Head of caudate nucleus (tissue), 42 donors: ENCODE results near the gene MT1F.
A peak's percentile ranks its signal among the peaks of the same experiment; 100 is the strongest.

ENCODE experiments used
- DNase-seq, 42 donors: peaks; one replicate each; pipeline versions ENCODE4 v3.0.0 to v3.0.0-alpha.2; 2020 to 2021; ENCODE audit warnings: mixed read lengths in 7 of 42
- intact Hi-C: fragments of 100-400 bp; cut with DNase I; formaldehyde crosslinking; loops from one replicate; pipeline ENCODE4 v1.15.0; 2022

The MT1F gene

DNA sequence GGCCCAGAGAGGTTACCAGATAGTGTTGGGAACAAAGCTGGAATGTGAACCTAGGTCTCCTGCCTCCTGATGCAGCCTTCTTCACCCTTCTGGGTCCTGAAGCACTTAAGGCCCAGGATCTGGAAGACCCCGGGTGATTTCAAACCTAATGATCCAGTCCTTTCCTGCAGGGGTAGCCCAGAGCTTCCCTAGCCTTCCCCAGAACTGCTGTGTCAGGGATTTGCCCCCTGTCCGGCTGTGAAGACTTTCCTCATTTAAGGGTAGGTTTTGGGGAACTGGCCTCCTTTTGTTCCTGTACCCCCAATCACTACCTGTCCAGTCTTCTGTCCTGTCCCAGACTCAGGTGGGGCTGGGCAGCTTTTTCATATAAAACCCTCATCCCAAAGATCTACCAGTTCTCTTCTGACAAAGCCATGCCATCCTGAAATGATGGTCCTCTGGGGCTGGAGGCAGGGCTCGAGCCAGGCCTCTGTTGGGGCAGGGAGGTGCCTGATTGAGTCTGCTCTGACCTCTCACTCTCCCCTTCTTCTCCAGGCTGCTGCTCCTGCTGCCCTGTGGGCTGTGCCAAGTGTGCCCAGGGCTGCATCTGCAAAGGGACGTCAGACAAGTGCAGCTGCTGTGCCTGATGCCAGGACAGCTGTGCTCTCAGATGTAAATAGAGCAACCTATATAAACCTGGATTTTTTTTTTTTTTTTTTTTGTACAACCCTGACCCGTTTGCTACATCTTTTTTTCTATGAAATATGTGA is 25.8 kb downstream of the MT1F start:
- intact Hi-C loops = no loop called here
- DNase-seq = peak in 2 of 42 donors; percentile 44 to 61

DNA sequence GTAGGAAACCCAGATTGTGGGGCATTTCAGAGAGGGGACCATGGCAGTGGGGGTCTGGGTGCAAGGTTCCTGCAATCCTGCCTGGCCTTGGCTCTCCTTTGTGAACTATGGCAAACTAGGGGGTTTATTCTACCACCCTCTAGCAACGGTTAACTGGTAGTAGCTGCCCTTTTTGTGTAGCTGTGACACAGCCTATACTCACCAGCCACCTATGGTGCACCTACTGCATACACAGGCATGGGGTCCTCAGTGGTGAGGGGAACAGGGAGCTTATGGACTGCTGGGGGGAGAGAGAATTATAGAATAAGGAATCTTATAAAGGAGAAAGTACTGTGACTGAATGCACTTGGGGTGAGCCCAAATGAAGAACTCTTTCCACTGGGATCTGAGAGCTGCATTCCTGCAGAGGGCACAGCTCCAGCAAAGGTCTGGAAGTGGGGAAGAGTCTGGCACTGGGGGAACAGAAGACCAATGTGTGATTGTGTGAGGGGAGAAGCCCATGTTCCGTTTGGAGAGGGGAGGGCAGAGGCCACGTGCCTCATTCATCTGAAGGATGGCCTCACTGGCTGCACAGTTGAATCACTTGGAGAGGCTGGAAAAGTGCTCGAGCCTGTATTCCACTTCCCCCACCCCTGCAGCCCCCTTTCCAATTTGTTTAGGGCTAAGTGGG is 26.6 kb downstream of the MT1F start:
- peak in 8 of 42 donors; percentile 26 to 85 (median 37) for DNase-seq
- intact Hi-C loops = no loop called here

DNA sequence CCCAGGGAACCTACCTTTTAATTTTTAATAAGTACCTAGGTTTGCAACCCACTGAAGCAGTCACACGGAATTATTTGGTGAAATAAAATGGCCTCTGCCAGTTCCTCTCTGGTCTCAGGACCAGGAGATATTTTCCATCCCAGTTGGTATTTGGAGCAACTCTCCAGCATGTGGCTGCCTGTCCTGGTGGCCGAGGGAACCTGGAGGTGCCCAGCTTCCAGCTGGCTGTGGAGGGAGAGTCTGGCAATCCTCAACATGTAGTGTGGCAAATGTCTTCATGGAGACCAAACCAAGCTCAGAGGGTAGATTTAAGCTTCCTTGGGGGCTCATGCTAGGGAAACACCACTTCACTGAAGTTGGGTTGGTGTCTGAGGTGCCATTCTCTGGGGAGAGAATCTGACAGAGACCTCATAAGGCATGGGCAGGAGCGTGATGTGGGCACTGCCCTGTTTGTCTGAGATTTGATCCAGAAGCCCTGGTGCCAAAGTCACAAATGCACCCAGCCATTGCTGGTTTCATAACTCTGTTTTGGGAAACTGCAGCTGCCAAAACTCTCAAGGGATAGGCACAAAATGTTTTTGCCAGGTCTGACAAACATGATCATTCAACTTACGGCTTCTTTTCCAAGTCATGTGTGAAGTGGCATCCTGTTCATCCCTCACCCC is 27.3 kb downstream of the MT1F start:
- DNase-seq = no peak
- intact Hi-C loops = no loop called here

DNA sequence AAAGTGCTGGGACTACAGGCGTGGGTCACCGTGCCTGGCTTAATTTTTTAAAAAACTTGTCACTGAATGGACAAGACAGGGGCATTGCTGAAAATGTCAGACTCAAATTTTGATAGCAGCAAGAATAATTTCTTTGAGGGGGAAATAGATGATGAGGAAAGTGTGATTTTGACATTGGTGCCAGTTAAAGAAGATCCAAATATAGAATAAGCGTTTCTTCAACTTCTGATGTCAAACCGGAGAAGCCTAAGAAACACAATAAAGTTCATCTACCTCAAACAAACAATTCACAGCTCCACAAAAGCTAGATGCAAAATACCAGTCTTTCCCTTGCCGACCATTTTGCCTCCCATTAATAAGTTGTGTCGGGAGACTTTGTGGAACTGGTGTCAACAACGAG is 29.0 kb downstream of the MT1F start:
- intact Hi-C loops = no loop called here
- DNase-seq = no peak

DNA sequence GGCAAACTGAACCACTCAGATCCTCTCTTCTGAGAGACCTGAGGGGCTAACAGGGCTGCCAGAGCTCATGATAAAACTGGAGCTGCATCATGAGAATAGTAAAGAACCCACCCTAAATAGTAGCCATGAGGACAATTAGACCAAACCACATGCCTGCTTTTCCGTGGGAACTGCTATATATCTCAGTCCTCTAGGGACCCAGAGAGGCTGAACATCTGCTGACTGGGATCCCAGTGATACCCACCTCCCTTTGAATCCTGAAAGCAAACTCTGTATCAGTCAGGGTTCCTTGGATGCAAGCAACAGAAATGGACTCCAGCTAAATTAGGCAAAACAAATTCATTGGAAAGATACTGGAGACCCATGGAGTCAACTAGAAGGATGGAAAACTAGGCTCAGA is 31.0 kb downstream of the MT1F start:
- DNase-seq = no peak
- intact Hi-C loops = no loop called here

DNA sequence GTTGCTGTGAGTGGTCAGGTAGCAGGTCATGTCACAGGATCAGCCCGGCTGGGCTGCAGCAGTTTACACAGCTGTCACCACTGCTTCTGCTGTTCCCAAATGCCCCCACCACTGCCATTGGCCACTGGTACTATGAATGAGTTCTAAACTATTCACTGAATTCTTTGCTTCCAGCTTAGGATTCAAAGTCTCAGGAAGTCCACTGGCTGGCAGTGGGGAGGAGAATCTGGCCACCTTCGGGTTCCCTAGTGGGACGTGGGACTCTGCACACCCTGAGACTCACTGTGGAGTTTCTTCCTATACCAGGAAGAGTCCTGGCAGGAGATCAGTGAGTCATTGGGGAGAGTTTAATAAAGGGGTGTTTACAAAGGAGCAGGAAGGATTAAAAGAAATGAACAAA is 31.4 kb downstream of the MT1F start:
- no peak for DNase-seq
- intact Hi-C loops = no loop called here

DNA sequence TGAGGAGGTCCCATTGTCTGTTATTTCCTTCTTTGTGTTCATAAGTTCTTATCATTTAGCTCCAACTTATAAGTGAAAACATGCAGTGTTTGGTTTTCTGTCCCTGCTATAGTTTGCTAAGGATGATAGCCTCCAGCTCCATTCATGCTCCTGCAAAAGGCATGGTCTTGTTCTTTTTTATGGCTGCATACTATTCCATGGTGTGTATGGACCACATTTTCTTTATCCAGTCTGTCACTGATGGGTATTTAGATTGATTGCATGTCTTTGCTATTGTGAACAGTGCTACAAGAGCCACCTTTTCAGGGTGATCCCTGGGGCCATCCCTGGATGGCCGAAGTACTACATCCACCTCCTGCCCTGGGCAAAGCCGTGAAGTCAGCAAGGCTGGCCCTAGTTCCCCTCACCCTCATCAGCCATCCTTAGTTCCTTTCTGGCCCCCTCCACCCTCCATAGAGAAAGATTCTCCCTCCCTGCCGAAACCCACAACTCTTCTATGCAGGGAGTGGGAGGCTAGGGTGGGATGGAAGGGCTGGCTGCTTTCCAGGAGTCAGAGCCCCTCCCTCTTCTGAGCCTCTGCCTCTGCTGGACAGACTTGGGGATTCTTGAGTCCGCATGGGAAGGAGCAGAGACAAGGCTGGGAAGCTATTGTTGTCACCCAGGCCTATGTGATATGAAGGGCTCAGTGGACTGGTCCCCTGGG is 32.8 kb downstream of the MT1F start:
- intact Hi-C loops = no loop called here
- no peak for DNase-seq

DNA sequence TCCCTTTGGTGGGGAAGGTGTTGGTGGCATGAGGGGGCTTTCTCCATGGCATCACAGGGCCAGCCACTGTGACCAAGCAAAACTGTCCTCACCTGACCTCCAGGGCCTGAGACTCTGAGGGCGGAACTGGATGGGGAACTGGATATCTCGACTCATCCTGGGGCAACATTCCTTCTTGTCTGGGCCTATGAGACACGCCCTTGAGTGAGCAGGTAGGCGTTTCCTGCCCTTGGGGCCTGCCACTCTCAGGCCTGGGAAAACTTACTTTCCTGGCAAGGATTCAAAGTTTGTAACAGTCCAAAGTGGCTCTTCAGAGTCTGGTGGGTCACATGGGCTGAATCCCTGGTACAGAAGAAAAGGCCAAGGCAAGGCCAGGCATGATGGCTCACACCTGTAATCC is 34.1 kb downstream of the MT1F start:
- DNase-seq = no peak
- intact Hi-C loops = no loop called here

DNA sequence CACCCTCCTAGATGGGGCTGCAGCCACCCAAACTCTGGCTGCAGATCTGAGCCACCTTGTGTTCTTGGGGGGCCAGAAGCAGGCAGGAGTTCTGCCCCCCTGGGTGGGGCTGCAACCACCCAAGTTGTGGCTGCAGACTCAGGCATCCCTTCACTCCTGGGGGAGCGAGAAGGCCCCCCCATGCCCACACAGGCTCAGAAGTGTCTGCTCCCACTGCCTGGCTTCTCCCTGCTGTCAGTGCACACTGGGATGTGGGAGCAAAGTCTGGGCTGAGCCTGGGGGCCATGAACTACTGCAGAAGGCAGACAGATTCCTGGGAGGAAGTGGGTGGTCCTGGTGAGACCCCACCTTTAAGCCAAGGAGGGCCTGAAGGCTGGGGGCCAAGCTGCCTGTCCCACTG is 37.5 kb downstream of the MT1F start:
- intact Hi-C loops = no loop called here
- DNase-seq = no peak

DNA sequence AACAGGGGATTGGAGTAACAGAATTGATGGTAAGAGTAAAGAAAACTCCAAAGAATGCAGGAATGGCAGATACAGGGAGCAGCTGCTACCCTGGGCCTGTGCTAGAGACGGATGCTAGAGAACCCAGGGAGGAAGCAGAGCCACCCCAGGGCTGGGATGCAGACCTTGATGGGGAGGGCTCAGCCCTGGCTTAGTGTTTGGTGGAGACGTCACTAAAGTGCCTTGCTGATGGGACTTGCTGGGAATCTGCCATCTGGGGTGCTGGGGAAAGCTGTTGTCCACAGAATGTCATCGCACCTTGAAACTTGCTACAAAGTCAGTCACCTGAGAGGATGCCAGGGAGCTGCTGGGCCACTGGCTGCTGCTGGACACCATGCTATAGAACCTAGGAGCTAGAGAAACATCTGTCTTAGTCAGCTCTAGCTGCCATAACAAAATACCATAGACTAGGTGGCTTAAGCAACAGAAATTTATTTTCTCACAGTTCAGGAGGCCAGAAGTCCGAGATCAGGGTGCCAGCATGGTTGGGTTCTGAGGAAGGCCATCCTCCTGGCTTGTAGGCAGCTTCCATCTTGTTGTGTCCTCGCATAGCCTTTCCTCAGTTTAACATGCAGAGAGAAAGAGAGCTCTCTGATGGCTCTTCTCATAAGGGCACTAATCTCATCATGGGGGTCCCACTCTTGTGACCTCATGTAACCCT is 39.8 kb downstream of the MT1F start:
- intact Hi-C loops = no loop called here
- DNase-seq = no peak

DNA sequence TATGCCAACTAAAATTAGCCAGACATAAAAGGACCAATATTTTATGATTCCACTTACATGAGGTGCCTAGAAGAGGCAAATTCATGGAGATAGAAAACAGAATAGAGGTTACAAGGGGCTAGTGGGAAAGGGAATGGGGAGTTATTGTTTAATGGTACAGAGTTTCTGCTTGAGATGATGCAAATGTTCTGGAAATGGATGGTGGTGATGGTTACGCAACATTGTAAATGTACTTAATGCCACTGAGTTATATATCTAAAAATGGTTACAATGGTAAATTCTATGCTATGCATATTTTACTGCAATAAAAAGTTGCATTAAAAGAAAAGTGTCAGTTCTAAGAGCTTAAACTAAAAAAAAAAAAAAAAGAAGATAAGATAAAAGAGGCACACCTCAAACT is 42.4 kb downstream of the MT1F start:
- intact Hi-C loops = loop anchor here (5.0 kb wide), 2 partner anchors 98 to 188 kb away; no protein-coding TSS in a partner anchor
- DNase-seq = no peak

DNA sequence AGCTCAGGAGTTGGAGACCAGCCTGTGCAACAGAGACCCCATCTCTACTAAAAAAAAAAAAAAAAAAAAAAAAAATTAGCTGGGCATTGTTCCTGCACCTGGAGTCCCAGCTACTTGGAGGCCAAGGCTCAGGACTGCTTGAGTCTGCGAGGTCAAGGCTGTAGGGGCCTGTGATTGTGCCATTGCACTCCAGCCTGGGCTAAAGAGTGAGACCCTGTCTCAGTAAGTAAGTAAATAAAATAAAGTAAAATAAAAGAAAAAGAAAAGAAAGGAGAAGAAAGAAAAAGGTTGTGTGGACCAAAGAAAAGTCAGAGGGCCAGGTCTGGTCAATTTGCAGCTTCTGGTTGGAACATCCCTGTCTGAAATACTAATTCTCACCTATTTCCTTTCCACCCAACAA is 42.9 kb downstream of the MT1F start:
- peak in 1 of 42 donors; percentile 32 for DNase-seq
- intact Hi-C loops = loop anchor here (5.0 kb wide), 2 partner anchors 98 to 188 kb away; no protein-coding TSS in a partner anchor

DNA sequence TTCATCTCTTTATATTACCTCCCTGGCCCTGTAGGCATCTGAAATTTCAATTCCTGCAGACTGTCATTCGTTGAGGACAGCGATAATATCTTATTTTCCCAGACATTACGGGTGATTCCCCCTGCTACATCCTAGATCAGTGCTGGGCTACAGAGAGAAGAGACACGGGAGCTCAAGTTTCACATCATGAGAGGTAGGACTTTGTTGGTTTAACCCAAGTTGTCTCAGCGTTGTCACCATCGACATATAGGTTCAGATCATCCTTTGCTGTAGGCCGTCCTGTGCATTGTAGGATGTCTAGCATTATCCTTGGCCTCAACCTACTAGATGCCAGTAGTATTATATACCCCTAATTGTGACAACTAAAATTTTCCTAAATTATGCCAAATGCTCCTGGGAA is 43.8 kb downstream of the MT1F start:
- intact Hi-C loops = loop anchor here (5.0 kb wide), 2 partner anchors 99 to 189 kb away; no protein-coding TSS in a partner anchor
- peak in 1 of 42 donors; percentile 28 for DNase-seq

DNA sequence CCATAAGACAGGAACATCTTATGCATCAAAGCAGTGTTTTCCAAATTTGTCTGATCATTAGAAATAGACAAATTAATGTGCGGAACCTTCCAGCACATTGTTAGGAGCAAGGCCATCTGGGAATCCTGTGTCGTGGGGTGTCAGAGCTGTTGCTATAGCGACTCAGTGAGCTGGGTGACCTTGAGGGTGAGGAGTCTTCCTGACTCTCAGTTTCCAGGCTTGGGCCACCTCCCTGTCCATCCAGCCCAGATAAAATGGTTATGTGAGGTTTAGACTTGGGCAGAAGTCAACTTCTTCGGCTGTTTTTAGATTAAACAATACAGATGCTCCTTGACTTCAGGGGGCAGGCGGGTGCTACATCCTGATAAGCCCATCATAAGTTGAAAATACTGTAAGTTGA is 45.1 kb downstream of the MT1F start:
- peak in 1 of 42 donors; percentile 19 for DNase-seq
- intact Hi-C loops = loop anchor here (5.0 kb wide), 2 partner anchors 101 to 191 kb away; no protein-coding TSS in a partner anchor
